GM10248 (cell line): ENCODE results near the gene FBXO21.

Experiments used
- CTCF ChIA-PET: fragments of 300-600 bp; sonication (Branson Sonifier 250); formaldehyde crosslinking; extraction: SDS; loops from one replicate; lab custom pipeline; 2021; ENCODE audit warnings: antibody characterized with exemption; lab: Yijun Ruan, JAX
- POLR2A ChIA-PET: fragments of 350-650 bp; sonication (Branson Sonifier 250); formaldehyde crosslinking; extraction: SDS; loops from one replicate; lab custom pipeline; 2020; ENCODE audit warnings: antibody characterized with exemption; lab: Yijun Ruan, JAX
- DNase-seq: peaks from one replicate; pipeline ENCODE4 v3.0.0; 2012; ENCODE audit errors: extremely low spot score
- TF ChIP-seq, protein P1 (sequence below): IDR thresholded peaks from 2 replicates; pipeline ENCODE4 v1.5.1; 2012; ENCODE audit warnings: mild to moderate bottlenecking, low read depth; ENCODE audit errors: extremely low read depth, missing control alignments, control extremely low read depth

FBXO21 gene

DNA sequence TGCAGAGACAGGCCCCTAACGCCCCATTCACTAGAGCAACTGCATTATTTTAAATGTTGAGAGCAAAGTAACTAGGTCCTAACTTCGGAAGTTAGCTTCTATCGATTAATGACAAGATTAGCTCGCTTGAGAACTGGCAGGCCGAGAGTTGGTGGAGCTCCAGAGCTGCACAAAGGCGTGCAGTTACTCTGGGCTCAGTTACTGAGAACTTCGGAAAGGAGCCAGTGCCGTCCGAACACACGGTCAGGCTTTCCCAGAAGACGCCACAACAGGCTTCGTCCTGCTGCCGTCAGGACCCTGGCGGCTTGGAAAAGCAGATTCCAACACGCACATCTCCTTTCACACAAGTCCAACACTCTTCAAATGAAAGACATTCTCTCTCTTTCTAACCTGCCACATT is 45.7 kb downstream of the FBXO21 start:
- POLR2A ChIA-PET: no interaction called here
- CTCF ChIA-PET: no interaction called here
- no peak for DNase-seq
- TF ChIP-seq, protein P1, sequence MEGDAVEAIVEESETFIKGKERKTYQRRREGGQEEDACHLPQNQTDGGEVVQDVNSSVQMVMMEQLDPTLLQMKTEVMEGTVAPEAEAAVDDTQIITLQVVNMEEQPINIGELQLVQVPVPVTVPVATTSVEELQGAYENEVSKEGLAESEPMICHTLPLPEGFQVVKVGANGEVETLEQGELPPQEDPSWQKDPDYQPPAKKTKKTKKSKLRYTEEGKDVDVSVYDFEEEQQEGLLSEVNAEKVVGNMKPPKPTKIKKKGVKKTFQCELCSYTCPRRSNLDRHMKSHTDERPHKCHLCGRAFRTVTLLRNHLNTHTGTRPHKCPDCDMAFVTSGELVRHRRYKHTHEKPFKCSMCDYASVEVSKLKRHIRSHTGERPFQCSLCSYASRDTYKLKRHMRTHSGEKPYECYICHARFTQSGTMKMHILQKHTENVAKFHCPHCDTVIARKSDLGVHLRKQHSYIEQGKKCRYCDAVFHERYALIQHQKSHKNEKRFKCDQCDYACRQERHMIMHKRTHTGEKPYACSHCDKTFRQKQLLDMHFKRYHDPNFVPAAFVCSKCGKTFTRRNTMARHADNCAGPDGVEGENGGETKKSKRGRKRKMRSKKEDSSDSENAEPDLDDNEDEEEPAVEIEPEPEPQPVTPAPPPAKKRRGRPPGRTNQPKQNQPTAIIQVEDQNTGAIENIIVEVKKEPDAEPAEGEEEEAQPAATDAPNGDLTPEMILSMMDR: no peak

DNA sequence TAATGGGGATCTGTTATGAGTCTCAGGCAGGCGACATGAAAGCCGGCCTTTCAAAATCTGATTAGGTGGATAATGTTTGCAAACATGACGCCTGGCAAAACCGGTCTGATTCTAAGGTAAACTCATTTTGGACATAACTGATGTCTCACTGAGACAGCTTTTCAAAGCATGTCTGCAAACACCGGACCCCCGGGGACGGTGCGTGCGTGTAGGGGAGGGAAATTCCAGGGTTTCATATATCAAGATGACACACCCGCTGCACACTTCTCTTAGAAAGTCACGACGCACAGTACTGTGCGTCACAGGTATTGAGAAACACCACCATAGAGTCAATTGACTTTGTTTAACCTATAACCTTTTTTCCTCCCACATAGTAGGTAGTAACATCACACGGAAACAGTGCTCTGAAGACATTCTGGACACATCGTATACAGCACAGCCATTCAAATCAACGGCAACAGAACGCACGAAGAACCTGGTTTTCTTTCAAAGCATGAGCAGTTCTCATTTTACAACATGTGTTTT is 47.2 kb downstream of the FBXO21 start:
- POLR2A ChIA-PET: no interaction called here
- CTCF ChIA-PET: interaction anchor here (1.6 kb wide), 1 partner anchor 23 kb away, joined by 6 read pairs; no protein-coding TSS in a partner anchor

DNA sequence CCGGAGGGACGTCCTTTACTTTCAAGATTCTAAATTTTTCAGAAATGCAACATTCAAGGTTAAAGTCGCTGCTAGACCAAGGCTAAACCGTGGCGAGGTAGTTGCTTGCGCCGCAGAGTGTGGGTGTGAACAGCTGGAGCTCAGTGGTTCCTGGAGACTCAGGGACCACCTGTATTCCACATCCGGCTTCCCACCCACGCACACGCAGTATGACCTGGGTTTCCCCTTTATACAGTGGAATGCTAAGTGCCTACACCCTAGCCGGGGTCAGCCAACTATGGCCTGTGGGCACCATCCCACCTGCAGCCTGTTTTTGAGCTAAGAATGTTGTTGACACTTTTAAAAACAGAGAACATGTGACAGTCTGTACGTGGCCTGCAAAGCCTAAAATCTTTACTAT is 48.2 kb downstream of the FBXO21 start:
- DNase-seq: no peak
- ChIA-PET CTCF (interaction anchor here (0.9 to 1.6 kb wide), 2 partner anchors 13 to 22 kb away, joined by 3 to 6 read pairs; no protein-coding TSS in a partner anchor), POLR2A (no interaction called here)
- TF ChIP-seq, protein P1: no peak

More for the DNA sequence above, 47.2 kb downstream of the FBXO21 start:
- no peak for DNase-seq
- TF ChIP-seq, protein P1: no peak

DNA sequence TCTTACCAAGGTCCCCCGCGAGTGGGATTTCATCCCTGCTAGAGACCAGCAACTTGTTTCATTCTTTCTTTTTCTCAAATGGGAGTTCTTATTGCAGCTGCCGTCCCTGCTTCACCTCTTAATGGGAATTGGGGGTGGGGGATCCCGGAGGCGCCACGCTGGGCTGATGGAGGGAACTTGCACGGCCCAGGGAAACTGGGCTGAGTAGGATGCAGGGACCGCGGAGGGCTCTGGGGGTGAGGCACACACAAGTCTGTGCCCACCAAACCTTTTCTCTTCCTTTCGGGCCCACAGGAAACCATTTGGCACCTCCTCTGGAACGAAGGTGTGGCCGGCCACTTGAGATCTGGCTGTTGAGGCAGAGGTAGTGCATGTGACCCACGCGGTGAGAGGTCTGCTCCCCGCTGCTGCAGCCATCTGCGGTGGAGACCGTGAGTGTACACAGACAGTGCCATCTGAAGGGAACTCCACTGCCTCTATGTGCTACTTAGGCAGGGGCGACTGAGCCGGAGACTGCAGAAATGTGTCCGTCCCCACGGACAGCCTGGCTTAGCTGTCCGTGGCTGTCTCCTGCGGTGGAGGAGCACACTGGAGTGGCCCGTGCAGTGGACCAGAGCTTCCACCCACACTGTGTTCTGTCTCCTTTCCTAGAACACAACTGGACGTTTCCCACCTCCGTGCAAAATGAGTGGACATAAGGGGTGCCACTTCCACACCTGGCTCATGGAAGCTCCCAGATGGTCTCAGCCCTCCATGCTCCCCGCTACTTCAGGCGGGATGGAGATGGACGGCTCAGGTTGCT is 49.0 kb downstream of the FBXO21 start:
- TF ChIP-seq, protein P1: no peak
- CTCF ChIA-PET: interaction anchor here (1.6 to 1.8 kb wide), 2 partner anchors 21 kb away, joined by 6 to 7 read pairs; no protein-coding TSS in a partner anchor
- POLR2A ChIA-PET: no interaction called here
- no peak for DNase-seq

DNA sequence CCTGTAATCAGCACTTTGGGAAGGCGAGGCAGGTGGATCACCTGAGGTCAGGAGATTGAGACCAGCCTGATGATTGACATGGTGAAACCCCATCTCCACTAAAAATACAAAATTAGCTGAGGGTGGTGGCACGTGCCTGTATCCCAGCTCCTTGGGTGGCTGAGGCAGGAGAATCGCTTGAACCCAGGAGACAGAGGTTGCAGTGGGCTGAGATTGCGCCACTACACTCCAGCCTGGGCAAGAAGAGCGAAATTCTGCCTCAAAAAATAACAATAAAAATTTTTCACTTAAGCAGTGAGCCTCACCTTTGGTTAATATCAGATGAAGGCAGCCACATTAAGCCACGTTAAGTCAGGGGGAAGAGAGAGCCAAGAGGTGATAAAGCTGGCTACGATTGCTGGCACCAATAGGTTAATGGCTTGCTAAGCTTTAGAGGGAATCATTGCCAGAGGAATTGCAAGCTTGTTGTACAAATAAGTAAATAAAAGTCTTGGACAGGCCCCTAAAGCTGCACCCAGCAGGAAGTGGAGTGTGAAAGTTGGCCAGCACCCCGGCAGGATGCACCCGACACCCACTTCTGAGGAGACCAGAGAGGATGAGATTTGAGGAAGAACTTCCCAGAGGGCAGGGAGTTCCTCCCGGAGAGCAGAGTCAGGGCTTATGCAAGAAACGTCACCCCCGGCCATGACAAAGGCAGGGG is 49.7 kb downstream of the FBXO21 start:
- no peak for DNase-seq
- TF ChIP-seq, protein P1: no peak
- ChIA-PET POLR2A (no interaction called here), CTCF (interaction anchor here (1.8 kb wide), 1 partner anchor 20 kb away, joined by 7 read pairs; no protein-coding TSS in a partner anchor)
